Bone marrow (tissue), 2 donors: ENCODE results near the gene VASP.
A peak's percentile ranks its signal among the peaks of the same experiment; 100 is the strongest.

Experiments used
- DNase-seq, 2 donors: peaks; one replicate each; lab custom pipeline; 2025; lab: John Stamatoyannopoulos, UW

VASP gene

DNA sequence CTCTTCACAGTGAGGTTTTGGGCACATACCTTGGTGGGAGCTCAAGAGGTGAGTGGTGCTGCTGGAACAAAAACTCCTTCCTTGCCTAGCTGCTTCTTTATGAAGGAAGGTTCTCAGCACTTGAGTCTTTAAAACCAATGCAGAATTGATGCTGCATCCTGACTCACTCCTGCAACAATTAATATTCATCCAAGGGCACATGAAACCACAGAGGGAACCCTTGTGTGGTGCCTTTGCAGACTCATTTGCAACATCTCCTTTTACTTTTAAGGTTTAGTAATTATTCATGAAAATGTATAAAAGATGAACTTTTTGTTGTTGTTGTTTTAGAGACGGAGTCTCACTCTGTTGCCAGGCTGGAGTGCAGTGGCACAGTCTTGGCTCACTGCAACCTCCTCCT, 47.2 kb downstream of the VASP start:
- no peak for DNase-seq

DNA sequence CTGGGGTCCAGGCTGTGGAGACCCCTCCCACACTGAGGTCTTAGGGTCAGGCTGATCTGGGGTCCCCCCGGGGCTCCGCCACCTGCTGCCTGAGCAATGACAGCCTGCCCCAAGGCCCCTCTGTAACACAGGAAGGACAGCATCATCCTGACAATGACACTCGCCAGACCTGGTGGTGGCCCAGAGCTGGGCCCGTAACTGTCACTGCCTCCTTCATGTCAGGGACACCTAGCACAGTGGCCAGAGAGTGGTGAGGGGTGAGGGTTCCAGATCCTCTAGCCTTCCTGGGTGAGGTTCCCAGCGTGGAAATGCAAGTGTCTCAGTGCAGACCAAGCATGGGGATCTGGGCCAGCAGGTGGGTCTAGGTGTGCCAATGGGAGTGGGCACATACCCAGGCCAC, 49.6 kb downstream of the VASP start:
- DNase-seq, result no peak

DNA sequence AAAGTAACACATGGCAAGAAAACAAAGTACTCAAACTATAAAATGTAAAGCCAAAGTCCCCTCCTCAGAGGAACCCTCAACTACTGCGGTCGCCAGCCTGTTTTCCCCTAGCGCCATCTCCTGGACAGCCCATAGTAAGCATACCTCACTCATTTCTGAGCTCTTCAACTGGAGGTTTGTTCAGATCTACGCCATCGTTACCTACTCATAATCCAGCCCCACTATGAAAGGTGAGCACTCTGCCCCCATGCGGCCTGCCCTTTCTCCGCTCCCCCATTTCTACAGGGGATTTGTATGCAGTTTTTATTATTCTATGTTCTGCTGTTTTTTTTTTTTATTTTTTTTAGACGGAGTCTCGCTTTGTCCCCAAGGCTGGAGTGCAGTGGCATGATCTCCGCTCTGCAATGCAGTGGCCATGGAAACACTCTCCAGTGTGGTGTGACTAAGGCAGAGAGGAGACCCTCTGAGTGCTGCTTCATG, 51.2 kb downstream of the VASP start:
- DNase-seq, result peak; percentile 6 to 70

DNA sequence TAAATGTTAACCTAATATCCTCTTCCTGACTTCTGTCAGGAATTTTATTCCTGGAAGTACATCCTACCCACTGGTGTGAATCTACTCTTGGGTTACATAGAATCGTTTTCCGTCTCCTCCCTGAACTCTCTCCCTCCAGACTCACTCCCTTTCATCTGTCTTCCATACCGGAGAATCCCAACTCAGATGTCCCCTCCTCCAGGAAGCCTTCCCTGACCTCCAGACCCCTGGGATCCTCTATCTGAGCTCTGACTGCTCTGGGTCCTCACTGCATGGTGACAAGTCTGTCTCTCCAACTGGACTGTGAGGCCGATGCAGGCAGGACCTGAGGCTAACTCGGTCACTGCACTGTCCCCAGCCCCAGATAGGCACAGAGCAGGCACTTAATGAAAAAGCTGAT, 52.8 kb downstream of the VASP start:
- DNase-seq, result no peak

DNA sequence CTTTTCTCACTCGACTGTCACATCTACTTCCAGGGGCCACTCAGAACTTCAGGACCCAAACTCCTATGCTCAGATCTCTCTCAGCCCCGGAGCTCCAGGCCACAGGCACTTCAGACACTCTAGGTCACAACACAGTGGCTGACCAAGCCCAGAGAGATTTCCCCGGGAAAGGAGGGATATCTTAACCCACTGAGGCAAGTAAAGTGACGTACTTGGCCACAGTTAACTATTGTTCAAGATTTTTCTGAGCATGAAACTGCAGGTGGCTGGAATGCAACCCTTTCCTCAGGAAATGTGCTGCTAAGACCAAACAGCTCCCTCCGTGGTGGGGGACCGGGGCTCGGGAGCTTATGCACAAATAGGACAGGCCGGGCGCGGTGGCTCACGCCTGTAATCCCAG, 53.4 kb downstream of the VASP start:
- DNase-seq, result no peak

DNA sequence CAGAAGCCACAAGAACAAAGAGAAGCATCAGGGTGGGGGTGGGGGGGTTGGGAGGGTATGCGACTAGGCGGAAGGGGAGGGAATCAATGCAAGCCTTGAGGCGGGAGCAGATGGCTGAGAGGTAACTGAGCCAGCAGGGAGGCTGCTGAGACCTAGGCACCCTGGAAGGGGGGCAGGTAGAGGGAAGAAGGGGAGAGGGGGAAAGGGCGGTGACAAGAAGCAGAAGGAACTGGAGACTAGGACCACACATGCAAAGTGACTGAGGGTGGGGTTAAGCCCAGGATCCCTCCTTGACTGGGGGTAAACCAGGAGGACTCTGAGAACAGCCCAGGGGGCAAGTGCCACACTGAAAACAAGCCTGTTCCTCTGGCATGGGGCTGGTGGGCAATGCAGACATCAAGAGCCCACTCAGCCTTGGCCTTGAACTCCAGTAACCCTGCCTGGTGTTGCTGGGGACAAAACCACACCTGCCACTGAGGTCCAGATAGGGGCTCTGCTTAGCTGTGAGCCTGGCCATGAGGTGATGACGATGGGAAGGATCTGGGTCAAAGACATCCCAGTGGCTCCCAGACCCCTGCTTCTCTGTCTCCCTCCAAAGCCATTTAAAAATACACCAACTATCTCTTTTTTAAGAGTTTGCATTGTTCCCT, 57.0 kb downstream of the VASP start:
- DNase-seq, result no peak

DNA sequence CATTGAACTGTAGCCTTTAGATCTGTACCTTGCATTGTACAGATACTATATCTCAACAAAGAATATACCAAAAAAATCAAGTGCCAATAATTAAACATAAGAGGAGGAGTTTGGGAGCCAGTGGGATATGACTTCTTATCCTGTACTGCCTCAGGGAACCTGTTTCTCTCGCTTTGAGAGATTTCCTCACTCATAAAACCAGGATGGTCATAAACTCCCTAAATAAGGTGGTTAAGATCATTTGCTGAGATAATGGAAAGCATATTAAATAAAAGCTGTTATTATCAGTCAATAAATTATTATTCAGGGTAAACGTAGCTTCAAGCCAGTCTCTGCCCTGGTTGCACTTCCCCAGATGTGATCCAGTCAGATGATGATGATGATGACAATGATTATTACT, 60.3 kb downstream of the VASP start:
- DNase-seq, result no peak

DNA sequence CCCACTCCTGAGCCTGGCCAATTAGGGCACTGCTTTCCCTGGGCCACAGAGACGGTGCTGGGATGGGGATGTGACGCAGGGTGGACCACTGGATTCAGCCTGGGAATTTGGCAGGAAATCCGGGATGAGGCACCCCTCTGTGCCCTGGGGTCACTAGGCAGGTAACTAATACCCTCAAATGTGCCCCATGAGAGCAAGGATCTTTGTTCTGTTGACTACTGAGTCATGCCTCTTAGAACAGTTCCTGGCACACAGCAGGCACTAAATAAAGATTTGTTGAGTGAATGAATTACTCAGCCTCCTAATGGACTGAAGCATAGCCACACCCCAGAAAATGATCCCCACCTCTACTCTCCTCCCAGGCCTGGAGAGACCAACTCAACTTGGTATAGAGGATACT, 61.5 kb downstream of the VASP start:
- no peak for DNase-seq

DNA sequence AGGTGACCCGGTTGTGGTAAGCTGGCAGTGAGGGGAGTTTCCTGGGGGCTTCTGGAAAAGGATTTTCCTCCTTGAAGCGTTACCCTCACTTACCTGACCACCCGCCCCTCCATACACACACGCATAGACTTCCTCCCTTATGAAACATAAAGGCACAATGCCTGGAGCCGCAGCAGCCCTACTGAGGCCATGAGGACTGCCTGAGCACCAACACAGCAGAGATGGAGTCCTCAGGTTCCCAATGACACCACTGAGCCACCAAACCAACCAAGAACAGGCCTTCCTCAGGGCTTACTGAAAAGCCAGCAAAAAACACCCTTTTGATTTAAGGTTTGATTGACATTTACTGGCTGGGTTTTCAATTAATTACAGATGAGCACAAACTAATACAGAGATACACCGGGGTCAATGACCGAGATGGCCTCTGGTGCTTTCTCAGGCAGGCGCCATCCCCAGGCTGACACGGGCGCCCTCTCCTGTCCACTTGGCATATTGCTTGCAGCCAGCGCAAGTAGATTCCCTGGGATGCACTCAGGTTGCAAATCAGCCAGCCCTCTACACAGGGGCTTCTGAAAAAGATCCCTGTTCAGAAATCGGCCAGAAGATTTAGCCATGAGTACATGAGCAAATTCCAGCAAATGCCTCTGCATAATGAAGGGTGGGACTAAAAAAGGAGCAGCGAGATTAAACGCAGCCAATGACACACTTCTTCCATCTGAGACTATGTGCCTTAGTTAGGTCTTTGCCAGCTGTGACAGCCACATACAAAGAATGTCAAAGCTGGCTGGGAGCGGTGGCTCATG, 62.5 kb downstream of the VASP start:
- DNase-seq, result peak in 1 of 2 donors; percentile 14

DNA sequence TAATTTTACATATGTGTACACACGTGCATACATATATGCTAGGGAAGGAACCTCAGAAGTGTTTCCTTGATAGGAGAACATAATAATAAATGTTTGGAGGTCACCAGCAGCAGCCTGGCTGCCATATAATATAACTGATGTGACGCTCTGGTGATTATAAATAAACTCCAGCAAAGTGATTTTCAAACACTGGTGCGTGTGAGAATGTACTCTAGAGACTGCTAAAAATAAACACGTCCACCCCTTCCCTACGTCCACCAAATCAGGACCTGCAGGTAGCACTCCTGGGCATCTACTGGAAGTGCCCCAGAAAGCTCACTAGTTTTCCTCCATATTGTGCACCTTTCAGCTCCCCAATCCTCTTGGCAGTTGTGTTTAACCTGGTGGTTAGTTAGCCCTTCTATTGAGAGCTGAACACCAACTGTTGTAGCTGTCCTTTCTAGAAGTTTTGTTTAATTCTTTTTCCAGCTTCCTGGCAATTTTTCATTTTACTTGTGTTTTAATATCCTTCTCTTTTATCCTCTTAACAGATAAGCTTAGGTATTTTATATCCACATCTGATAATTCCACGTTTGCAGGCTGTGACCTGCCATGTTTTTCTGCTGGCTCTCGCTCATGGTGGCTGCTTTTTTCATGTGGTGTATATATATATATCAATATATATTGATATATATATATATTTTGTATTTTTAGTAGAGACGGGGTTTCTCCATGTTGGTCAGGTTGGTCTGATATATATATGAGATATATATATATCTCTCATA, 64.4 kb downstream of the VASP start:
- DNase-seq, result no peak

DNA sequence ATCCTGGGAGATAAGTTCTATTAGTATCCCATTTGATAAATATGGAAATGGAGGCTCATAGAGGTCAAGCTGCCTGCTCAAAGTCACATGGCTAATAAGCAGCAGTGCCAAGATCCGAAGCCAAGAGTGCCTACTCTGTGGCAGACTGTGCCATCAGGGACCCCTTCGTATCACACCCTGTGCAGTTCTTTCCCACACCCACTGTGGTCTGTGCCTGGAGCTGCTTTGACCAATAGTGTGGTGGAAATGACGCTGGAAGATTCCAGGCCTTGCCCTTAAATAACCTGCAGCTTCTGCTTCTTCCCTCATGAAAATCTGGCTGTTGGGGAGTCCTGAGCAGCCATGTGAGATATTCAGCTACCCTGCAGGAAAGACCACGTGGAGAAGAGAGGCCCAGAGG, 67.2 kb downstream of the VASP start:
- no peak for DNase-seq

DNA sequence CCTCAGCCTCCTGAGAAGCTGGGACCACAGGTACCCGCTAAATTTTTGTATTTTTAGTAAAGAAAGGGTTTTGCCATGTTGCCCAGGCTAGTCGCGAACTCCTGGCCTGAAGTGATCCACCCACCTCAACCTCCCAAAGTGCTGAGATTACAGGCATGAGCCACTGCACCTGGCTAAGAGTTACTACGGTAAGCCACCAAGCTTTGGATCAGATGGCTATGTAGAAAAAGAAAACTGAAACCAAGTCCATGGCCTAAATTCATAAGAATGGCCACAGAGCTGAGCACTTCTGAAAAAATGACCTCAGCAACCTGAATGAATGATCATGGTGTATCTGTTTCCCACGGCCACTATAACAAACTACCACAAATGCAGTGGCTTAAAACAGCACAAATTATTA, 67.9 kb downstream of the VASP start:
- no peak for DNase-seq
